ENCODE data around the gene MTG2.

MTG2 gene

GRCh38 chr20:62202676-62203377 is 20.0 kb downstream of the MTG2 start:
- in situ Hi-C loops (cut with MboI; ENCODE audit: low sequenced_read_pairs): no loop called here

- in situ Hi-C loops (cut with MboI; ENCODE audit: low sequenced_read_pairs): no loop called here
Observed at GRCh38 chr20:62203378-62204030, 20.7 kb downstream of the MTG2 start.

- in situ Hi-C loops (cut with MboI; ENCODE audit: low sequenced_read_pairs): no loop called here
Observed at GRCh38 chr20:62205618-62206387, 23.0 kb downstream of the MTG2 start.

GRCh38 chr20:62206388-62206775 is 23.6 kb downstream of the MTG2 start:
- in situ Hi-C loops (cut with MboI; ENCODE audit: low sequenced_read_pairs): no loop called here

- in situ Hi-C loops (cut with MboI; ENCODE audit: low sequenced_read_pairs): no loop called here
Observed at GRCh38 chr20:62208061-62208794, 25.4 kb downstream of the MTG2 start.

- in situ Hi-C loops (cut with MboI; ENCODE audit: low sequenced_read_pairs): no loop called here
Observed at GRCh38 chr20:62208795-62209755, 26.2 kb downstream of the MTG2 start.

GRCh38 chr20:62209850-62210495 is 27.1 kb downstream of the MTG2 start:
- in situ Hi-C loops (cut with MboI; ENCODE audit: low sequenced_read_pairs): no loop called here

GRCh38 chr20:62210496-62210855 is 27.6 kb downstream of the MTG2 start:
- in situ Hi-C loops (cut with MboI; ENCODE audit: low sequenced_read_pairs): no loop called here

GRCh38 chr20:62211216-62211615 is 28.4 kb downstream of the MTG2 start:
- in situ Hi-C loops (cut with MboI; ENCODE audit: low sequenced_read_pairs): no loop called here

- in situ Hi-C loops (cut with MboI; ENCODE audit: low sequenced_read_pairs): no loop called here
Observed at GRCh38 chr20:62211769-62212288, 29.0 kb downstream of the MTG2 start.

GRCh38 chr20:62212299-62212698 is 29.5 kb downstream of the MTG2 start:
- in situ Hi-C loops (cut with MboI; ENCODE audit: low sequenced_read_pairs): no loop called here

GRCh38 chr20:62214067-62214466 is 31.2 kb downstream of the MTG2 start:
- in situ Hi-C loops (cut with MboI; ENCODE audit: low sequenced_read_pairs): no loop called here

- in situ Hi-C loops (cut with MboI; ENCODE audit: low sequenced_read_pairs): no loop called here
Observed at GRCh38 chr20:62215020-62215990, 32.5 kb downstream of the MTG2 start.

- in situ Hi-C loops (cut with MboI; ENCODE audit: low sequenced_read_pairs): no loop called here
Observed at GRCh38 chr20:62215991-62216635, 33.3 kb downstream of the MTG2 start.

- in situ Hi-C loops (cut with MboI; ENCODE audit: low sequenced_read_pairs): no loop called here
Observed at GRCh38 chr20:62216636-62217566, 34.1 kb downstream of the MTG2 start.

- in situ Hi-C loops (cut with MboI; ENCODE audit: low sequenced_read_pairs): no loop called here
Observed at GRCh38 chr20:62217913-62218773, 35.3 kb downstream of the MTG2 start.

Data from hTERT RPE-1 (cell line).